Measurements from ENCODE around the gene WBP1L.
"Not testable (repeated sequence)": the region's sequence is repeated elsewhere in the genome, so short reads cannot be mapped to it uniquely, and the experiment has no call there.

WBP1L gene

DNA sequence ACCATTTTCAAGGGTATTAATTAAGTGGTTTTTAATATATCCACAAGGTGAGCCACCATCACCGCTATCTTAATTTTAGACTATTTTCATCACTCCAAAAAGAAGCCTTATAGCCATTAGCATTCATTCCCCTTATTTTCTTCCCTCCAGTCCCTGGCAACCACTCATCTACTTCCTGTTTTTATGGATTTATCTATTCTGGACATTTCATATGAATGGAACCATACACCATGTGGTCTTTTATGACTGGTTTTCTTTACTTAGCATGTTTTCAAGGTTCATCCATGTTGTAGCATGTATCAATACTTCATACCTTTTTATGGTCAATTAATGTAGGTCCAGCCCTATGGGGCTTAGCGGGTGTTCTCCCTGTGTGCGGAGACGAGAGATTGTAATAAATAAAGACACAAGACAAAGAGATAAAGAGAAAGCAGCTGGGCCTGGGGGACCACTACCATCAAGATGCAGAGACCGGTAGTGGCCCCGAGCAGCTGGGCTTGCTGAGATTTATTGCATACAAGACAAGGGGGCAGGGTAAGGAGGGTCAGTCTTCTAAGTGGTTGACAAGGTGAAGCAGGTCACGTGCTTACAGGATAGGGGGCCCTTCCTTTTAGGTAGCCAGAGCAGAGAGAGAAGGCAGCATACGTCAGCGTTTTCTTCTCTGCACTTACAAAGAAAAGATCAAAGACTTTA, 14.6 kb downstream of the WBP1L start:
- in situ Hi-C loops (cut with HindIII; ENCODE audit: low sequenced_read_pairs): no loop called here

DNA sequence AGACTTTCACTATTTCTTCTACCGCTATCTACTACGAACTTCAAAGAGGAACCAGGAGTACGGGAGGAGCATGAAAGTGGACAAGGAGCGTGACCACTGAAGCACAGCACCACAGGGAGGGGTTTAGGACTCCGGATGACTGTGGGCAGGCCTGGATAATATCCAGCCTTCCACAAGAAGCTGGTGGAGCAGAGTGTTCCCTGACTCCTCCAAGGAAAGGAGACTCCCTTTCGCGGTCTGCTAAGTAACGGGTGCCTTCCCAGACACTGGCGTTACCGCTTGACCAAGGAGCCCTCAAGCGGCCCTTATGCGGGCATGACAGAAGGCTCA, 15.2 kb downstream of the WBP1L start:
- in situ Hi-C loops (cut with HindIII; ENCODE audit: low sequenced_read_pairs): not testable (repeated sequence)

DNA sequence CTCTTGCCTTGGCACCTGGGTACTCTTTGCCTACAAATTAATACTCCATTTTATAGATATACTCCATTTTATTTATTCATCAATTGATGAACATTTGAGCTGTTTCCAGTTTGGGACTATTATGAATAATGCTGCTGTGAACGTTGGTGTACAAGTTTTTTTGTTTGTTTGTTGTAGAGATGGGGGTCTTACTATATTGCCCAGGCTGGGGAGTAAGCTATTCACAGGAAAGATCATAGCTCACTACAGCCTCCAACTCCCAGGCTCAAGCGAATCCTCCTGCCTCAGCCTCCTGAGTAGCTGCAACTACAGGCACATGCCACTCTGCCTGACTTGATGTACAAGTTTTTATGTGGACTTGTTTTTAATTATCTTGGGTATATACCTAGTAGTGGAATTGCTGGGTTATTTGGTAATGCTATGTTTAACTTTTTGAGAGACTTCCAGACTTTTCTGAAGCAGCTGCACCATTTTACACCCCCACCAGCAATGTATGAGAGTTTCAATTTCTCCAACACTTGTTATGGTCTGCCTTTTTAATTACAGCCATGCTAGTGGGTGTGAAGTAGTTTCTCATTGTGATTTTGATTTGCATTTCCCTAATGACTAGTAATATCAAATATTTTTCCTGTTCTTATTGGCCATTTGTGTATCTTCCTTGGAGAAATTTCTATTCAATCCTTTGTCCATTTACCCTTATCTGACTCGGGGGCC, 15.9 kb downstream of the WBP1L start:
- in situ Hi-C loops (cut with HindIII; ENCODE audit: low sequenced_read_pairs): no loop called here

DNA sequence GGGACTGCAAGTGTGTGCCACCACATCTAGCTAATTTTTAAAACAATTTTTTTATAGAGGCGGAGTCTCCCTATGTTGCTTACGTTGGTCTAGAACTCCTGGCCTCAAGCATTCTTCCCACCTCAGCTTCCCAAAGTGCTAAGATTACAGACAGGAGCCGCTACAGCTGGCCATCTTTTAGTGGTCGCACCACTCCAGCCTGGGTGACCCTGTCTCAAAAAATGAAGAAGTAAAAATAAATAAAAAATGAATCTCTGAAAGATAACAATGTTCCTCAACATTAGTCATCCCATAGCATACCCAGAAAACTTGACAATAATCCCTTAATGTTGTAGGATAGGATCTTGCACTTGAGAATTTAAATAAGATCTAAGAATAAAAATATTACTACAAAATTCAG, 18.2 kb downstream of the WBP1L start:
- in situ Hi-C loops (cut with HindIII; ENCODE audit: low sequenced_read_pairs): no loop called here

- in situ Hi-C loops (cut with HindIII; ENCODE audit: low sequenced_read_pairs): no loop called here
Measured at GRCh38 chr10:102762401-102763015, 18.8 kb downstream of the WBP1L start.

DNA sequence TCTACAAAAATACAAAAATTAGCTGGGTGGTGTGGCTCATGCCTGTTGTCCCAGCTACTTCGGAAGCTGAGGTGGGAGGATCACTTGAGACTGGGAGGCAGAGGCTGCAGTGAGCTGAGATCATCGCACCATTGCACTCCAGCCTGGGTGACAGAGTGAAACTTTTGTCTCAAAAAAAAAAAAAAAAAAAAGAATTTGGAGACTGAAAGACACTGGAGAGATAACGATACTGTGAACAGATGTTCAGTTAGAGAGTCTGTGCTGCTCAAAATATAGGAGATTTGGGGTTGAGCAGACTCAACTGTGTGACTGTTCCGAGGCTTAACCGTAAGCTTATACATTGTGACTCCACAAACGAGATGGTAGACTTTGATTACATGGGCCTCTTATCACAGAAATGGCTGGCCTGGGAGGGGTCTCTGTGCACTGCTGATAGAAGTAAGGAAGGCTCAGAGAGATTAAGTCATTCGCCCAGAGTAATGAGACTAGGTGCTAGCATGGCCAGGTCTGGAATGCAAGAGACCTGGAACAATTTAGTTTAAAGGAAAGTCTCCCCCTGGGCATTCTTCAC, 19.4 kb downstream of the WBP1L start:
- in situ Hi-C loops (cut with HindIII; ENCODE audit: low sequenced_read_pairs): no loop called here

GRCh38 chr10:102764470-102765161, 20.9 kb downstream of the WBP1L start:
- in situ Hi-C loops (cut with HindIII; ENCODE audit: low sequenced_read_pairs): no loop called here

DNA sequence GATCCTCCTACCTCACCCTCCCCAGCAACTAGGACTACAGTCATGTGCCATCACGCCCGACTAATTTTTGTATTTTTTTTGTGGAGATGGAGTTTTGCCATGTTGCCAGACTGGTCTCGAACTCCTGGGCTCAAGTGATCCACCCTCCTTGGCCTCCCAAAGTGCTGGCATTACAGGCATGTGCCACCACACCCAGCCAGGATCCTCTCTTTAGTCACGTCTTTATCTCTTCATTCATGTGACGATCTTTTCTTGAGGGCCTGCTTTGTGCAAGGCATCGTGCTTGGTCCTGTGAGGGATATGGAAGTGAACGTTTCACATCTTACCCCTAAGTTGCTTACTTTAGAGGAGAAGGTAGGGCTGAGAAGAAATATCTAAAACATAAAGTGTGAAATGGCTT, 21.6 kb downstream of the WBP1L start:
- in situ Hi-C loops (cut with HindIII; ENCODE audit: low sequenced_read_pairs): no loop called here

DNA sequence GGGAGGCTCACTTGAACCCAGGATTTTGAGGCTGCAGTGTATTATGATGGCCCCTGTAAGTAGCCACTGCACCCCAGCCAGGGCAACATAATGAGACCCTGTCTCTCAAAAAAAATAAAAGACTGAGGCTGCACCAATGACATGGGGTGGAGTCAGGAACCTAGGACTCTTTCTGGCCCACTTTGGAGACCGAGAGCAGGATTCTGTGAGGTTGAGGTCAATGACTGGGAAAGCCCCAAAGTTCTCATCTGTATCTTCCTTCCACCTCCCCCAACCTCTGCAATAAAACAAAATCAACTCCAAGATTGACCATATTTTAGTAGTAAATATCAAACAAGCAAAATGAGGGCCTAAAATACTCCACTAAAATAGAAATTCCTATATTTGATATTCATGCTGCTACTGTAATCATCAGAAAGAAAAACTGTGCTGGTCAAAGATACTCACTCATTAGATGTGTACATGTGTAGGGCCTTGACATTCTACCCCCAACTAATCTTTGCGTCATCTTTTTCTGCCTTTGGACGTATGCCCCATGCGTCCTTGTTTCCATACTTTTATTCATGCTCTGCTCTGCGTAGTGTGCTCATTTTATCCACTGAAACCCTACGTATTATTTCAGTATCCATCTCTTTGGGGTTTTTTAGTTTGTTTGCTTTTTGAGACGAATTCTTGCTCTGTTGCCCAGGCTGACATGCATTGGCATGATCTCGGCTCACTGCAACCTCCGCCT, 23.8 kb downstream of the WBP1L start:
- in situ Hi-C loops (cut with HindIII; ENCODE audit: low sequenced_read_pairs): no loop called here

GRCh38 chr10:102769375-102770107, 25.8 kb downstream of the WBP1L start:
- in situ Hi-C loops (cut with HindIII; ENCODE audit: low sequenced_read_pairs): no loop called here

DNA sequence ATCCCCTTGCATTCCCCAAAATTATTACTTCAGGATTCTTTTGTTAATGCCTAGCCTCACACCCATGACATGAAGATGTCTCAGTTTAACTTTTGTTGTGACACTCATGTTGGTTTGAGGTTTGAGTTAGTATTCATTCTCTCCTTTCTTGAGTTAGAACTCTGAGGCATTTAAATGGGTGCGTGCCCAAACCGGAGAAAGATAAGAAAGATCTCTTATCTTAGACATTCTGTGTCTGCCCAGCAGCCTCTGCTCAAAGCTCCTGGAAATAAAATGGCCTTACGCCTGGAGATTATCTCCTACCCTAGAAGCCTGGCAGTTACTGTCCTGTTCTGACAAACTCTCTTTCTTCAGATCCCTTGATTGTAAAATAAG, 26.3 kb downstream of the WBP1L start:
- in situ Hi-C loops (cut with HindIII; ENCODE audit: low sequenced_read_pairs): no loop called here

DNA sequence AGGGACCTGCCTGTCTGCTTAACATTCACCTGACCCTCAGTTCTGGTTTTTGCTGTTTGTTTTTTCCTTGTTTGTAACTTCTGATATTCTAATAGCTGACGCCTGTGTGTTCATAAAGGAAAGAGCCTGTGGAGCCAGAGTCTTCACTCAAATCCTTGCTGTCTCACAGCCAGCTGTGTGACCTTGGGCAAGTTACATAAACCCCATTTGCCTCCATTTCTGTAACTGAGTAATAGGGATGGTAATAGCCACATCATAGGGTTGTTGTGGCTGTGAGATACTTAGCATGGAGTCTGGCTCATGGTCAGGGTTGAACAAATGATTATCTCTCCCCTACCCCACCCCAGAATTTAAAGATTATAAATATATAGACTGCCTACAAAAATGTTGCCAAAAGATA, 27.0 kb downstream of the WBP1L start:
- in situ Hi-C loops (cut with HindIII; ENCODE audit: low sequenced_read_pairs): no loop called here

GRCh38 chr10:102773320-102773719, 29.6 kb downstream of the WBP1L start:
- in situ Hi-C loops (cut with HindIII; ENCODE audit: low sequenced_read_pairs): no loop called here

- in situ Hi-C loops (cut with HindIII; ENCODE audit: low sequenced_read_pairs): no loop called here
Measured at GRCh38 chr10:102773986-102774385, 30.2 kb downstream of the WBP1L start.

- in situ Hi-C loops (cut with HindIII; ENCODE audit: low sequenced_read_pairs): no loop called here
Measured at GRCh38 chr10:102775201-102775934, 31.6 kb downstream of the WBP1L start.

DNA sequence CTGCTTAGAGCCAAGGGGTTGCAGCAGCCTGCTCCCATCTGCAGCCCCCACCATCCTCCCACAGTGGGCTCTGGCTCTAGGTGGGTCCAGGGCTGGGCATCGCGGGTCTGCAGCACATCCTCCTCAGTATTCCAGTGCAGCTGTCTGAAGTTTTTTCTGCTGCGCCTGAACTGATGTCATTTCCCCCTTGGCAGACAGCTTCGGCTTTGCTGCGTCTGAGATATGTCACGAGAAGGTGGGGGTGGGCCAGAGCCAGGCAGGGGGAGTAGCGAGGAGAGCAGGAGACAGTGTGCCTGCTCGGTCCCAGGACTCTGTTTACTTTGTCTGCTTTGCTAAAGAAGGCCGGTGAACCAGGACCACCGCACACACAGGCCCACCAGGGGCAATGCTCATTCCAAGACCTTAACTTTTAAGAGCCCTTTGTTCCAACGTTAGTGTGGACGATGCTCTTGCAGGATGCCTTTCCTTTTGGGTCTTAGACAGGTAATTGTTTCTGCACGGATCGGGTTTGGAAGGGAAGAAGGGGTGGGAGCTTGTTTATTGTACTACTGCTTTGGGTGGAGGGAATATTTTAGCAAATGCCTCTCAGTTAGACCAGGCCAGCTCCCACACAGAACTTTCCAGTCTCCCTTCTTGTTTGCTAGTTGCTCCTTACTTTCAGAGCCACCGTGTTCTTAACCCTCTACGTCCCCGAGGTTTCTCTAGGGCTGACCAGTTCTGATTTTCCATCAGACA, 32.4 kb downstream of the WBP1L start:
- in situ Hi-C loops (cut with HindIII; ENCODE audit: low sequenced_read_pairs): no loop called here

DNA sequence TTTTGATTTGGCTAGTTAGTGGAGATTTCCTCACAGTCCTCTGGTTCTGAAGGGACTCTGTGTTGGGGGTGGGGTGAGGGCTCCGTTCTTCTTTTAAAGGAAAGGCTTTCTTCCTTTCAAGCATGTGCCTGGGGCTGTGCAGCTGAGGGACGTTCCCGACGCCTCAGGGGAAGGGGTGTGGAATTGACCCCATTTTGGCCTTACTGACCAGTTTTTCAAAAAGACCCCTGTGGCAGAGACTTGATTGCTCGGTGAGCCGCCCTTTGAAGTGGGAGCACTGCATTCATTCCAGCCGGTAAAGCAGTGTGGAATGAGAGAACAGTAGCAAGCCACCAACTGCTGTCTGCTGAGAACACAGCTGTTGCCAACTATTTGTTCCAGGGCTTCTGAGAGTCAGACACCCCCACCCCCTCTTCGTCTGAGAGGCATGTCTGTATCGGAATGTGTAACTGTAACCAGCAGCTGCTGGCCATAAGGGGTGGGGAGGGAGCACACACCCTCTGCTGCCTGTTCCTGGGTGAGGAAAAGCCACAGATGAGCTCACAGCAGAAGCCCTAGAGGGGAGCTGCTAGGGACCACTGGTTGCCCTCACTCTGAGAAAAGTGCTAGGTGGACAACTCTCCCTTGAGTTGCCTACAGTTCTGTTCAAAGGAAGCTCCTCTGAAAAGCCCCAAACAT, 33.2 kb downstream of the WBP1L start:
- in situ Hi-C loops (cut with HindIII; ENCODE audit: low sequenced_read_pairs): no loop called here
